ENCODE measurements around the gene C1QL2.

C1QL2 gene

GRCh38 chr2:119192893-119193292 is 34.3 kb upstream of the C1QL2 start:
- no peak for DNase-seq (ENCODE audit: insufficient read length, low spot score)
- TF ChIP-seq CTCF (IDR thresholded peaks at IDR 0.05; ENCODE audit: insufficient read depth, missing control alignments) = no peak
- no peak for FAIRE-seq

DNA sequence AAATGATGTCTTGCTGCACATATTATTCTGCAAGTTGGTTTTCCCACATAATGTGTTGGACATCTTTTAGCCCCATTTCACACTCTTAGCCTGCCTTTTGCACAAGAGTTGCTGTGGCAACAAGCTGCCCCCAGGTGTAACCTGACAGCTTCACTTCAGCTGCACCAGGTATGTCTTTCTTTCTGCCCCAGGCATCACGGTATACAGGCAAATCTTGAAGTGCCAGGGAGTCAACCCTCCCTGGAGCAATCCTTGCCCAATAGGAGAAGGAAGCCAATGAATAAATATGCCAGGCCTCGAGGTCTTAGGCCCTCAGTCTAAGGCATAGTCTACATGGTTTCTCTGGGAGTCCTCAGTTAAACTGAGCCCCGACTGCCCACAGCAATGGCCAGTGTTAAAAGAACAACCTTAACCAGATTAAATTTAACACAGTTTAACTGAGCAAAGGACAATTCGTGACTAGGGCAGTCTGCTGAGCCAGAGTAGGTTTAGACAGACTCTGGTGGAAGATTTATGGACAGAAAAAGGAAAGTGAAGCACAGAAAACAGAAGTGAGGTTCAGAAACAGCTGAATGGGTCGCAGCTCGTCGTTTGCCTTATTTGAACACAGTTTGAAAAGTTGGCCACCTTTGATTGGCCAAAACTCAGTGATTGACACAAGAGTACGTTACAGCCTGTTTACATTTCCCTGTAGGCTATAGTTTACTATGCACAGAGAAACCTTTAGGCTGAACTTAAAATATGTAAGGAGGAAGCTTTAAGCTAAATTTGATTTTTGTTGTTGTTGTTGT is 32.0 kb upstream of the C1QL2 start:
- no peak for DNase-seq (ENCODE audit: insufficient read length, low spot score)
- no peak for FAIRE-seq
- no peak for TF ChIP-seq CTCF (IDR thresholded peaks at IDR 0.05; ENCODE audit: insufficient read depth, missing control alignments)

GRCh38 chr2:119184512-119184911 is 26.0 kb upstream of the C1QL2 start:
- TF ChIP-seq CTCF (IDR thresholded peaks at IDR 0.05; ENCODE audit: insufficient read depth, missing control alignments) = no peak
- FAIRE-seq (no peak), DNase-seq (ENCODE audit: insufficient read length, low spot score) (no peak)

DNA sequence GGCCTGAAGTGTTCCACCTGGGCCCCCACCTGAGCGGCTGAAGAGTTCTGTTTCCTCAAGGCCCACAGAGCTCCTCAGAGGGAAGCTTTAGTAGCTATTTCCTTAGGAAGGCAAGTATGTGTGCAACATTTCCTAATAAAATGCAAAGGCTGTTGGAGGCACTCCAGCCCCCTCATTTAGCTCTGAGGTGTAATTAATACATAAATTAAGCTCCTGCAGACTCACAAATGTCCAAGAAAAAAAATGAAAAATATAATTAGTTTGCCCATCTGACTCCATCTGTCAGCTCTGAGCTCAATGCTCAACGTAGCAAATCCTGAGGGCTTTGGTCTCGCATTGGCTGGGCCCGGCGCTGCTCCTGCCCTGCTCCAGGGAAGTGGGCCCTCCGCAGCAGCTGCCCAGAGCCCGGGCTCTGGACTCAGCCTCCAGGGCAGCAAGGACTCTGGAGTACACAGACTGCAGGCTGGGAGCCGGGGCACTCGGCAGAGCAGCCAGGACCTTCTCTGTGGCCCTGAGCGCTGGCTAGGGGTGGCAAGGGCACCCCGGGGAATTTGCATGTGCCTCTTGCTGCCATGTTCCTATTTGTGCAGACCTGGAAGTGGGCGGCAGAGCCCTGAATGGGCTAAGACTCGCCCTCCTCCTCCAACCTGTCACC is 23.4 kb upstream of the C1QL2 start:
- DNase-seq (ENCODE audit: insufficient read length, low spot score) (no peak), FAIRE-seq (no peak)
- no peak for TF ChIP-seq CTCF (IDR thresholded peaks at IDR 0.05; ENCODE audit: insufficient read depth, missing control alignments)

- no peak for FAIRE-seq
- no peak for DNase-seq (ENCODE audit: insufficient read length, low spot score)
- no peak for TF ChIP-seq CTCF (IDR thresholded peaks at IDR 0.05; ENCODE audit: insufficient read depth, missing control alignments)
Observed at GRCh38 chr2:119181391-119181790, 22.8 kb upstream of the C1QL2 start.

DNA sequence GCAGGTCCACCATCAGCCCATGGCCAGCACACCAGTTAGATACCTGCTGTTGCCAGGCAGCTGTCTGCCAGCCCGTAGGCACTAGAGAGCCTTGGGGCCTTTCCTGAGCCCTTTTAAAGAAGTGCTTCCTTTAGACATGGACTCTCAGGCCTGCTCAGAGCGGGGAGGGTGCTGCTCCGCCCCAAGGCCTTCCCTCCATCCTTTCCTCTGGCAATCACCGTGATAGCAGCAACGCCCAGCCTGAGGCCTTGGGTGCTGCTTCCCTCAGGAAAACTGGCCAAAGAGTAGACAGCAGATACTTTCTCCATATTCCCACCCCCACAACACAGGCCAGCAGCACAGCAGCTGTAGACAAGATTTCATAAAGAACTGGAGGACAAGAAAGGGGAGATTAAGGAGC is 22.3 kb upstream of the C1QL2 start:
- DNase-seq (ENCODE audit: insufficient read length, low spot score) (no peak), FAIRE-seq (no peak)
- TF ChIP-seq CTCF (IDR thresholded peaks at IDR 0.05; ENCODE audit: insufficient read depth, missing control alignments) = no peak

- no peak for FAIRE-seq
- TF ChIP-seq CTCF (IDR thresholded peaks at IDR 0.05; ENCODE audit: insufficient read depth, missing control alignments) = no peak
- no peak for DNase-seq (ENCODE audit: insufficient read length, low spot score)
Observed at GRCh38 chr2:119179991-119180390, 21.4 kb upstream of the C1QL2 start.

Measured in D721Med (cell line).